Endothelial cell of umbilical vein (primary cell): ENCODE data around the gene MRPL53. TPM values are rescaled to one million over a fixed set of nuclear protein-coding genes. Genes with fewer than 3 reads are reported as not detected.

ENCODE experiments used
- BruUV-seq: library from RNA; stranded (reverse); fragments of 400-500 nt; replicated peaks from 2 replicates; lab custom pipeline; 2021; lab: Mats Ljungman, UMichigan
- CTCF ChIA-PET: fragments of 300-600, 350-600 bp; sonication (Branson Sonifier 250); formaldehyde crosslinking; loops from one replicate; lab custom pipeline; 2021; ENCODE audit warnings: antibody characterized with exemption, inconsistent platforms; lab: Charles Lee
- POLR2A ChIA-PET: fragments of 300-600, 350-600 bp; sonication (Branson Sonifier 250); formaldehyde crosslinking; loops from one replicate; lab custom pipeline; 2021; ENCODE audit warnings: antibody characterized with exemption, inconsistent platforms; lab: Charles Lee
- DNase-seq: peaks from one replicate; pipeline ENCODE4 v3.0.0-alpha.2; 2011; ENCODE audit warnings: low read depth, low spot score
- FAIRE-seq: peaks from 2 replicates; lab custom pipeline; 2011; peaks lifted over from hg19 to GRCh38; lab: Jason Lieb, UNC
- H2AFZ ChIP-seq: 2 replicates; pipeline ENCODE4 v1.6.0; 2012; ENCODE audit warnings: low read depth, low read length, control low read depth, inconsistent platforms
- H3K27ac ChIP-seq: 2 replicates; pipeline ENCODE4 v1.5.1; 2011; ENCODE audit warnings: low read depth, mild to moderate bottlenecking, control low read depth, low read length, moderate library complexity; ENCODE audit not compliant: insufficient read depth
- H3K27me3 ChIP-seq, 2 experiments: 2 replicates each; pipeline versions ENCODE4 v1.6.0 to v1.6.1; 2011; ENCODE audit warnings: low read length in 2 of 2, mixed read lengths in 1 of 2; ENCODE audit not compliant: control insufficient read depth in 2 of 2, insufficient read depth in 2 of 2
- H3K36me3 ChIP-seq, 2 experiments: 2 replicates in 1 of 2; 3 replicates in 1 of 2; pipeline ENCODE4 v1.5.1; 2011; ENCODE audit warnings: low read length in 2 of 2, mild to moderate bottlenecking in 1 of 2, moderate library complexity in 1 of 2; ENCODE audit not compliant: control insufficient read depth in 2 of 2, insufficient read depth in 2 of 2; ENCODE audit errors: extremely low read depth in 1 of 2
- H3K4me1 ChIP-seq: 3 replicates; pipeline ENCODE4 v1.5.1; 2011; ENCODE audit warnings: mild to moderate bottlenecking, low read length; ENCODE audit not compliant: control insufficient read depth, insufficient read depth; ENCODE audit errors: extremely low read depth
- H3K4me2 ChIP-seq: 2 replicates; pipeline ENCODE4 v1.6.1; 2011; ENCODE audit warnings: low read length, control low read depth, mixed read lengths; ENCODE audit not compliant: insufficient read depth
- H3K4me3 ChIP-seq, 3 experiments: fragments of 200-600 bp in 1 of 3; sonication (generic), shearing (Covaris generic) in 1 of 3; replicated peaks in 1 of 3; 2 replicates each; pipeline ENCODE4 v1.5.1; 2011 to 2016; ENCODE audit warnings: control low read depth in 3 of 3, low read length in 3 of 3, mild to moderate bottlenecking in 2 of 3, inconsistent platforms in 1 of 3, low read depth in 1 of 3, moderate library complexity in 1 of 3; ENCODE audit not compliant: insufficient read depth in 1 of 3
- H3K79me2 ChIP-seq: 2 replicates; pipeline ENCODE4 v1.6.0; 2012; ENCODE audit warnings: low read length, inconsistent platforms; ENCODE audit not compliant: control insufficient read depth, insufficient read depth
- H3K9ac ChIP-seq: replicated peaks from 2 replicates; pipeline ENCODE3; 2011; ENCODE audit warnings: low read length, control low read depth; ENCODE audit not compliant: insufficient read depth; ENCODE audit errors: extremely low read depth
- H3K9me1 ChIP-seq: replicated peaks from 3 replicates; pipeline ENCODE4 v1.6.0; 2011; ENCODE audit warnings: mild to moderate bottlenecking, low read length; ENCODE audit not compliant: control insufficient read depth, insufficient read depth; ENCODE audit errors: extremely low read depth
- H3K9me3 ChIP-seq: replicated peaks from 2 replicates; pipeline ENCODE4 v1.5.1; 2012; ENCODE audit warnings: low read length, inconsistent platforms; ENCODE audit not compliant: control insufficient read depth, insufficient read depth
- H4K20me1 ChIP-seq: replicated peaks from 2 replicates; pipeline ENCODE3; 2011; ENCODE audit warnings: mild to moderate bottlenecking, low read length; ENCODE audit not compliant: control insufficient read depth, insufficient read depth; ENCODE audit errors: extremely low read depth
- EZH2 ChIP-seq: IDR thresholded peaks from 2 replicates; pipeline ENCODE4 v1.6.1; 2012; ENCODE audit warnings: borderline replicate concordance, low read depth, mild to moderate bottlenecking, moderate library complexity, low read length, inconsistent platforms; ENCODE audit not compliant: severe bottlenecking
- GATA2 ChIP-seq: IDR thresholded peaks from 2 replicates; pipeline ENCODE4 v1.7.0; 2011; ENCODE audit warnings: low read depth, mild to moderate bottlenecking, moderate library complexity, mixed read lengths, low read length; ENCODE audit not compliant: insufficient read length, insufficient read depth
- POLR2AphosphoS5 ChIP-seq: IDR thresholded peaks from 2 replicates; pipeline ENCODE4 v1.6.1; 2012; ENCODE audit warnings: low read depth, mild to moderate bottlenecking, control low read depth, low read length, moderate library complexity; ENCODE audit not compliant: insufficient read depth
- dilution Hi-C: fragments of 300-500 bp; cut with MboI; formaldehyde crosslinking; loops from one replicate; pipeline ENCODE4 v1.15.0; 2019; ENCODE audit warnings: low sequenced_read_pairs; ENCODE audit not compliant: extremely low pct_ligation_motif_present
- intact Hi-C: fragments of 100-400 bp; cut with micrococcal nuclease; formaldehyde crosslinking; loops from one replicate; pipeline ENCODE4 v1.10.0; 2022
- polyA plus RNA-seq, 4 experiments: library from polyadenylated mRNA; depleted of rRNA in 3 of 4; stranded (reverse) in 3 of 4; unstranded in 1 of 4; fragments of >200 nt; gene quantifications; 2 replicates each; pipeline versions ENCODE4 v1.2.1 to v1.2.3, GENCODE V29; 2011 to 2012; ENCODE audit warnings: missing spikeins in 1 of 4
- total RNA-seq: library from RNA; stranded (reverse); gene quantifications from 2 replicates; pipeline ENCODE4 v1.2.3, GENCODE V29; 2021
- TF ChIP-seq, protein P1 (sequence below): IDR thresholded peaks from 2 replicates; pipeline ENCODE4 v1.6.1; 2011; ENCODE audit not compliant: insufficient read depth, insufficient read length

MRPL53 gene
- total and polyA plus RNA-seq, 2 donors (not counting 3 experiments of a cell fraction or from before 2014, with no cell fraction given) = 68.7 to 69.7 TPM

DNA sequence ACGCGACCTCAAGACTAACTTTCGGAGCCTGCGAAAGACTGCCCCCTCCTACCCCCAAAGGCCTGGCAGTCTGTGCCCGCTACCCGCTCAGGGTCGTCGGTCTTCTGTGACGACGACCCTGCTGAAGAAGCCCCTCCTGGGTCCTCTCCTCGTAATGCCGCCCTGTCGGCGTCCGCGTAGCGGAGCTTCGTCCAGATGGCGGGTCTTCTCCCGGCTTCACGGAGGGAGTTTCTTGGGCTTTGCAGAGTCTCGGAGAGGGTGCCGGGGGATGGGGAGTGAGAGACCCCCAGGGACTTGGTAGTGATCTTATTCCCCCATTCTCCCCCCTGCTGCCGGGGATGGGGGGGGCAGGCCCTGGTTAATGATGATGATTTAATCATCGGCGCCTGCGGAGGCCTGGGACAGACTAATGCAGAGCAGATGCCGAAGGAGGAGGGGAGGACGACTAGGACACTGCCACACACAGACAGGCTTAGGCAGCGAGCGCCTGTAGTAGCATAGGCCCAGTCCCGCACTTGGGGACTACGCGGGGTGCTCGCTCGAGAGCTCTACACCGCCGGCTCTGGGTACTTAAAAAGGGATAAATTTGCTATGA is 35.5 kb upstream of the MRPL53 start:
- BruUV-seq = no TSS peak
- peaks cover 21% of the 10 kb centered on the region for H3K4me1 ChIP-seq
- dilution Hi-C loops (no loop called here), intact Hi-C loops (loop anchor here (1.0 to 2.0 kb wide), 4 partner anchors 21 to 79 kb away; partner anchors contain the start of genes AUP1, DOK1, HTRA2 and TTC31)
- H3K27me3 ChIP-seq = peaks cover 36 to 46% of the 10 kb centered on the region in 2 experiments
- DNase-seq = peak; percentile 21
- POLR2A ChIA-PET = interaction anchor here (1.2 kb wide), 1 partner anchor 21 kb away, joined by 3 read pairs; the partner anchor contains the start of genes AUP1 and HTRA2
- peaks cover 0 to 4% of the 10 kb centered on the region in 2 experiments for H3K36me3 ChIP-seq
- no peaks in the 10 kb centered on the region for H3K9me3 ChIP-seq
- CTCF ChIA-PET = interaction anchor here (0.6 to 2.5 kb wide), 4 partner anchors 24 to 86 kb away, joined by 3 to 15 read pairs (median 6); partner anchors contain the start of genes CCDC142 and TTC31
- no peaks in the 10 kb centered on the region for H3K9me1 ChIP-seq
- H3K4me2 ChIP-seq = peak overlapping the region; percentile 57
- peaks cover 4% of the 10 kb centered on the region for H3K79me2 ChIP-seq
- peak; percentile 37 for TF ChIP-seq EZH2
- TF ChIP-seq POLR2AphosphoS5 = no peak
- TF ChIP-seq, protein P1, sequence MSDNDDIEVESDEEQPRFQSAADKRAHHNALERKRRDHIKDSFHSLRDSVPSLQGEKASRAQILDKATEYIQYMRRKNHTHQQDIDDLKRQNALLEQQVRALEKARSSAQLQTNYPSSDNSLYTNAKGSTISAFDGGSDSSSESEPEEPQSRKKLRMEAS = no peak
- TF ChIP-seq GATA2 = no peak
- H3K9ac ChIP-seq = peak overlapping the region; percentile 69
- no peak overlapping the region for H3K27ac ChIP-seq
- H2AFZ ChIP-seq = peak overlapping the region; percentile 29
- FAIRE-seq = no peak
- H4K20me1 ChIP-seq = no peaks in the 10 kb centered on the region
- peak overlapping the region; percentile 3 to 75 (median 37) for H3K4me3 ChIP-seq
